K562 (cell line): ENCODE data around the gene TSSK6. TPM values are rescaled to one million over a fixed set of nuclear protein-coding genes. Genes with fewer than 3 reads are reported as not detected.

Experiments
- ATAC-seq: fragments of 200-7000 bp; cut with Tn5 transposase; 3 replicates; pipeline ENCODE4 v1.9.1; 2020; ENCODE audit warnings: moderate library complexity
- BruUV-seq: library from RNA; stranded (reverse); fragments of 400-500 nt; replicated peaks from 2 replicates; lab custom pipeline; 2021; lab: Mats Ljungman, UMichigan
- CTCF ChIA-PET: fragments of 300-600 bp; formaldehyde crosslinking; extraction: SDS; loops from one replicate; lab custom pipeline; 2021; ENCODE audit warnings: low intra/inter-chr PET ratio; lab: Yijun Ruan, JAX
- POLR2A ChIA-PET: fragments of 300-600, 350-650 bp; sonication (Branson Sonifier 250); formaldehyde crosslinking; extraction: SDS; loops from one replicate; lab custom pipeline; 2021; ENCODE audit warnings: antibody characterized with exemption, inconsistent platforms; lab: Yijun Ruan, JAX
- DNase-seq, 4 experiments: peaks; one replicate each; pipeline versions ENCODE4 v3.0.0 to v3.0.0-alpha.2; 2011 to 2018; ENCODE audit warnings: low spot score in 3 of 4, mixed read lengths in 3 of 4; ENCODE audit errors: extremely low read depth in 1 of 4
- FAIRE-seq: peaks from 2 replicates; lab custom pipeline; 2011; peaks lifted over from hg19 to GRCh38; lab: Jason Lieb, UNC
- H2AFZ ChIP-seq: 2 replicates; pipeline ENCODE4 v1.6.0; 2011; ENCODE audit warnings: low read depth, low read length, control low read depth, inconsistent platforms
- H3K27ac ChIP-seq: fragments of 200-600 bp; 3 replicates; pipeline ENCODE4 v1.8.0; 2011; ENCODE audit warnings: low read depth, mild to moderate bottlenecking, control low read depth, inconsistent platforms, low read length, moderate library complexity, mixed read lengths; ENCODE audit errors: extremely low read depth
- H3K27me3 ChIP-seq, 2 experiments: fragments of 300-600 bp in 1 of 2; 2 replicates in 1 of 2; 3 replicates in 1 of 2; pipeline versions ENCODE4 v1.6.0 to v1.8.0; 2011; ENCODE audit warnings: inconsistent platforms in 2 of 2, low read length in 2 of 2, mild to moderate bottlenecking in 1 of 2, mixed read lengths in 1 of 2, moderate library complexity in 1 of 2; ENCODE audit not compliant: control insufficient read depth in 2 of 2, insufficient read depth in 2 of 2
- H3K36me3 ChIP-seq: fragments of 300-600 bp; 3 replicates; pipeline ENCODE4 v1.8.0; 2011; ENCODE audit warnings: mild to moderate bottlenecking, low read length, inconsistent platforms; ENCODE audit not compliant: control insufficient read depth, insufficient read depth
- H3K4me1 ChIP-seq, 2 experiments: fragments of 200-600 bp in 1 of 2; replicated peaks in 1 of 2; 2 replicates in 1 of 2; 3 replicates in 1 of 2; pipeline versions ENCODE4 v1.5.1 to v1.8.0; 2011; ENCODE audit warnings: inconsistent platforms in 2 of 2, low read length in 2 of 2, mild to moderate bottlenecking in 1 of 2, mixed read lengths in 1 of 2, moderate library complexity in 1 of 2; ENCODE audit not compliant: control insufficient read depth in 2 of 2, insufficient read depth in 2 of 2
- H3K4me2 ChIP-seq: 2 replicates; pipeline ENCODE4 v1.6.1; 2011; ENCODE audit warnings: low read length, control low read depth, inconsistent platforms, mixed read lengths; ENCODE audit not compliant: insufficient read depth
- H3K4me3 ChIP-seq: fragments of 200-600 bp; sonication (generic), shearing (Covaris generic); 2 replicates; pipeline ENCODE4 v1.5.1; 2016; ENCODE audit warnings: control low read depth, inconsistent platforms
- H3K79me2 ChIP-seq: fragments of 200-600 bp; 3 replicates; pipeline ENCODE4 v1.8.0; 2011; ENCODE audit warnings: low read length, inconsistent platforms; ENCODE audit not compliant: control insufficient read depth, insufficient read depth
- H3K9ac ChIP-seq, 2 experiments: 2 replicates each; pipeline versions ENCODE4 v1.6.0 to v1.6.1; 2011; ENCODE audit warnings: low read depth in 2 of 2, low read length in 2 of 2, control low read depth in 1 of 2, inconsistent platforms in 1 of 2, mild to moderate bottlenecking in 1 of 2, mixed read lengths in 1 of 2; ENCODE audit not compliant: insufficient read depth in 1 of 2
- H3K9me1 ChIP-seq: one replicate; pipeline ENCODE4 v1.6.0; 2011; ENCODE audit warnings: inconsistent platforms, mild to moderate bottlenecking, low read length, moderate library complexity; ENCODE audit not compliant: control insufficient read depth, insufficient read depth
- H3K9me3 ChIP-seq: replicated peaks from 2 replicates; pipeline ENCODE4 v1.5.1; 2011; ENCODE audit warnings: low read depth, low read length, inconsistent platforms; ENCODE audit not compliant: control insufficient read depth, insufficient read depth
- H4K20me1 ChIP-seq: replicated peaks from 2 replicates; pipeline ENCODE4 v1.6.1; 2011; ENCODE audit warnings: low read length, inconsistent platforms, mixed read lengths; ENCODE audit not compliant: control insufficient read depth, insufficient read depth
- MAZ ChIP-seq, 2 experiments: fragments of 450-650 bp in 1 of 2; sonication (generic) in 1 of 2; formaldehyde crosslinking; IDR thresholded peaks in 1 of 2; conservative IDR thresholded peaks in 1 of 2; 2 replicates each; pipeline versions ENCODE4 v1.4.0 to v1.5.0; 2020; ENCODE audit warnings: mild to moderate bottlenecking in 1 of 2, missing genetic modification reagents in 1 of 2
- MTA3 ChIP-seq: fragments of 450-650 bp; formaldehyde crosslinking; IDR thresholded peaks from 2 replicates; pipeline ENCODE4 v1.6.1; 2017; ENCODE audit warnings: mild to moderate bottlenecking, borderline replicate concordance
- ZBTB11 ChIP-seq, 3 experiments: fragments of 200-800 bp in 1 of 3; fragments of 250-450 bp in 1 of 3; fragments of 450-650 bp in 1 of 3; sonication (Bioruptor Pico) in 1 of 3; sonication (Bioruptor generic) in 1 of 3; formaldehyde crosslinking in 1 of 3; IDR thresholded peaks; 2 replicates each; pipeline versions ENCODE4 v1.6.1 to v1.8.0; 2016 to 2022; ENCODE audit warnings: mild to moderate bottlenecking in 2 of 3, missing genetic modification characterization in 2 of 3, missing compliant biosample characterization in 1 of 3, moderate library complexity in 1 of 3
- ZC3H4 ChIP-seq: sonication (generic); formaldehyde crosslinking; IDR thresholded peaks from 2 replicates; pipeline ENCODE4 v1.9.0; 2021; ENCODE audit warnings: missing genetic modification reagents, borderline replicate concordance
- ZNF766 ChIP-seq: fragments of 200-800 bp; sonication (Bioruptor generic); conservative IDR thresholded peaks from 2 replicates; pipeline ENCODE4 v1.6.1; 2016; ENCODE audit warnings: missing genetic modification characterization, missing compliant biosample characterization
- WGBS: fragments of 100-300 bp; shearing (Covaris generic); methylation state at CpG from one replicate; pipeline ENCODE4 v1.1.6; 2016; ENCODE audit warnings: low coverage, mixed read lengths; ENCODE audit not compliant: insufficient coverage; ENCODE audit errors: missing lambda C conversion rate; 5-methylcytosine and 5-hydroxymethylcytosine counted together
- in situ Hi-C: fragments of 300-500 bp; cut with MboI; formaldehyde crosslinking; loops from 4 replicates; pipeline ENCODE4 v1.15.0; 2018; ENCODE audit warnings: inconsistent platforms, mixed read lengths
- intact Hi-C: fragments of 100-400 bp; cut with micrococcal nuclease; formaldehyde crosslinking; loops from 2 replicates; pipeline ENCODE4 v1.14.2; 2022
- polyA plus RNA-seq, 8 experiments: library from polyadenylated mRNA; depleted of rRNA in 4 of 8; stranded (reverse) in 5 of 8; unstranded in 3 of 8; fragments of >200 nt; fragmentation: Nextera tagmentation in 2 of 8; fragmentation: Illumina TruSeq in 1 of 8; extraction: Ambion mirVana in 2 of 8; extraction: Trizol in 1 of 8; gene quantifications; 2 replicates each; pipeline versions ENCODE4 v1.2.1 to v1.2.3, GENCODE V29; 2011 to 2014; ENCODE audit warnings: inconsistent platforms in 1 of 8, missing spikeins in 1 of 8
- total RNA-seq, 7 experiments: library from RNA; depleted of rRNA in 6 of 7; stranded (reverse); fragments of >200 nt in 6 of 7; fragmentation: Illumina TruSeq in 2 of 7; extraction: Trizol in 2 of 7; gene quantifications; 2 replicates each; pipeline versions ENCODE4 v1.2.1 to v1.2.3, GENCODE V29; 2011 to 2021; ENCODE audit warnings: low replicate concordance in 1 of 7
- TF ChIP-seq, protein P1 (sequence below): fragments of 450-650 bp; IDR thresholded peaks from 2 replicates; pipeline ENCODE4 v1.6.1; 2016; ENCODE audit warnings: missing biosample characterization, missing genetic modification characterization
- TF ChIP-seq, protein P2 (sequence below), 2 experiments: fragments of 450-650 bp; IDR thresholded peaks; 2 replicates each; pipeline ENCODE4 v1.6.1; 2018; ENCODE audit warnings: mild to moderate bottlenecking in 2 of 2, low read depth in 1 of 2; ENCODE audit not compliant: partially characterized antibody in 2 of 2
- TF ChIP-seq, protein P3 (sequence below): fragments of 450-650 bp; IDR thresholded peaks from 2 replicates; pipeline ENCODE4 v1.6.1; 2014; ENCODE audit warnings: low read depth, mild to moderate bottlenecking, moderate library complexity, borderline replicate concordance

TSSK6 gene
- total and polyA plus RNA-seq, 9 of the 15 experiments (the other 6 are each of a cell fraction or from before 2014, with no cell fraction given), result 0.21 to 2.6 (median 1.5) TPM; not detected in 3

DNA sequence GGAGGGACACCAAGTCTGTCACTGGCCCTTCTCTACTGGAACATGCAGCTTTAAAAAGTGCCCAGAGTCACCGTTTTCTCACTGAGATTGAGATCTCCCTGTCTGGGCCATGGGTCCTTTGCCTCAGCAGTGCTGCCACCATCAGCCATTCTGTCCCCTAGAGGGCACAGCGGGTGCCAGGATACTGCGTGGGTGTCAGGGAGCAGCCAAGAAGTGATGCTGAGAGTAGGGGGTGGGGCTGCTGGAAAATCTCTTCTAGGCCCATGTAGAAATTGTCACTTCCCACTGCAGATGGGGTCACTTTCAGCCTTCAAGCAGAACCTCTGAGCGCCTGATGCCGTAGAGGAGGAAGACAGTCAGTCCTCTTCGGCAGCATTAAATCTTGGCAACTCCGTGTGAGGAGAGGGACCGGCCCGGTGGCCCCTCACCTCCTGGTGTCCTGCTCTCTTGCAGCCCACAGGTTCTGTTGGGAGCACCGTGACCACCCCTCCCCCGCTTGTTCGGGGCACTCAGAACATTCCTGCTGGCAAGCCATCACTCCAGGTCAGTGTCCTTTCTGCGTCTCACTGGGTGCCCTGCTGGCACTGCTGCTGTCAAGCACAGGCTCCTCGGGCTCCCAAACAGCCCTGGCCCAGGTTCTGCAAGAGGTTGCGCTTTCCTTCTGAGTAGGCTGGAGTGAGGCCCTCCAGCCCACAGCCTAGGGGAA, 21.4 kb downstream of the TSSK6 start:
- in situ Hi-C loops (loop anchor here (5.0 kb wide), 1 partner anchor 127 kb away; no protein-coding TSS in a partner anchor), intact Hi-C loops (no loop called here)
- TF ChIP-seq MTA3 (no peak), ZBTB11 (CRISPR knock-in tag; IDR thresholded peaks at IDR 0.05) (no peak), ZNF766 (no peak), ZC3H4 (CRISPR knock-in tag) (no peak), MAZ (CRISPR knock-in tag; conservative IDR thresholded peaks at IDR 0.05 in 1 of 2, IDR thresholded peaks at IDR 0.05 in 1 of 2) (no peak)
- TF ChIP-seq, protein P1, sequence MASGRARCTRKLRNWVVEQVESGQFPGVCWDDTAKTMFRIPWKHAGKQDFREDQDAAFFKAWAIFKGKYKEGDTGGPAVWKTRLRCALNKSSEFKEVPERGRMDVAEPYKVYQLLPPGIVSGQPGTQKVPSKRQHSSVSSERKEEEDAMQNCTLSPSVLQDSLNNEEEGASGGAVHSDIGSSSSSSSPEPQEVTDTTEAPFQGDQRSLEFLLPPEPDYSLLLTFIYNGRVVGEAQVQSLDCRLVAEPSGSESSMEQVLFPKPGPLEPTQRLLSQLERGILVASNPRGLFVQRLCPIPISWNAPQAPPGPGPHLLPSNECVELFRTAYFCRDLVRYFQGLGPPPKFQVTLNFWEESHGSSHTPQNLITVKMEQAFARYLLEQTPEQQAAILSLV (tag), result no peak
- TF ChIP-seq, protein P2, sequence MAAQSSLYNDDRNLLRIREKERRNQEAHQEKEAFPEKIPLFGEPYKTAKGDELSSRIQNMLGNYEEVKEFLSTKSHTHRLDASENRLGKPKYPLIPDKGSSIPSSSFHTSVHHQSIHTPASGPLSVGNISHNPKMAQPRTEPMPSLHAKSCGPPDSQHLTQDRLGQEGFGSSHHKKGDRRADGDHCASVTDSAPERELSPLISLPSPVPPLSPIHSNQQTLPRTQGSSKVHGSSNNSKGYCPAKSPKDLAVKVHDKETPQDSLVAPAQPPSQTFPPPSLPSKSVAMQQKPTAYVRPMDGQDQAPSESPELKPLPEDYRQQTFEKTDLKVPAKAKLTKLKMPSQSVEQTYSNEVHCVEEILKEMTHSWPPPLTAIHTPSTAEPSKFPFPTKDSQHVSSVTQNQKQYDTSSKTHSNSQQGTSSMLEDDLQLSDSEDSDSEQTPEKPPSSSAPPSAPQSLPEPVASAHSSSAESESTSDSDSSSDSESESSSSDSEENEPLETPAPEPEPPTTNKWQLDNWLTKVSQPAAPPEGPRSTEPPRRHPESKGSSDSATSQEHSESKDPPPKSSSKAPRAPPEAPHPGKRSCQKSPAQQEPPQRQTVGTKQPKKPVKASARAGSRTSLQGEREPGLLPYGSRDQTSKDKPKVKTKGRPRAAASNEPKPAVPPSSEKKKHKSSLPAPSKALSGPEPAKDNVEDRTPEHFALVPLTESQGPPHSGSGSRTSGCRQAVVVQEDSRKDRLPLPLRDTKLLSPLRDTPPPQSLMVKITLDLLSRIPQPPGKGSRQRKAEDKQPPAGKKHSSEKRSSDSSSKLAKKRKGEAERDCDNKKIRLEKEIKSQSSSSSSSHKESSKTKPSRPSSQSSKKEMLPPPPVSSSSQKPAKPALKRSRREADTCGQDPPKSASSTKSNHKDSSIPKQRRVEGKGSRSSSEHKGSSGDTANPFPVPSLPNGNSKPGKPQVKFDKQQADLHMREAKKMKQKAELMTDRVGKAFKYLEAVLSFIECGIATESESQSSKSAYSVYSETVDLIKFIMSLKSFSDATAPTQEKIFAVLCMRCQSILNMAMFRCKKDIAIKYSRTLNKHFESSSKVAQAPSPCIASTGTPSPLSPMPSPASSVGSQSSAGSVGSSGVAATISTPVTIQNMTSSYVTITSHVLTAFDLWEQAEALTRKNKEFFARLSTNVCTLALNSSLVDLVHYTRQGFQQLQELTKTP (IDR thresholded peaks at IDR 0.05; ENCODE audit: low read depth in 1 of 2, partially characterized antibody in 2 of 2), result no peak
- TF ChIP-seq, protein P3, sequence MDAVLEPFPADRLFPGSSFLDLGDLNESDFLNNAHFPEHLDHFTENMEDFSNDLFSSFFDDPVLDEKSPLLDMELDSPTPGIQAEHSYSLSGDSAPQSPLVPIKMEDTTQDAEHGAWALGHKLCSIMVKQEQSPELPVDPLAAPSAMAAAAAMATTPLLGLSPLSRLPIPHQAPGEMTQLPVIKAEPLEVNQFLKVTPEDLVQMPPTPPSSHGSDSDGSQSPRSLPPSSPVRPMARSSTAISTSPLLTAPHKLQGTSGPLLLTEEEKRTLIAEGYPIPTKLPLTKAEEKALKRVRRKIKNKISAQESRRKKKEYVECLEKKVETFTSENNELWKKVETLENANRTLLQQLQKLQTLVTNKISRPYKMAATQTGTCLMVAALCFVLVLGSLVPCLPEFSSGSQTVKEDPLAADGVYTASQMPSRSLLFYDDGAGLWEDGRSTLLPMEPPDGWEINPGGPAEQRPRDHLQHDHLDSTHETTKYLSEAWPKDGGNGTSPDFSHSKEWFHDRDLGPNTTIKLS, result no peak
- no peak overlapping the region for H3K4me2 ChIP-seq
- WGBS, result 89% methylated on average over 12 of the region's 15 CpGs
- no peak overlapping the region for H3K4me3 ChIP-seq
- peaks cover 4% of the 10 kb centered on the region for H3K9me1 ChIP-seq
- no TSS peak for BruUV-seq
- no peak for FAIRE-seq
- ATAC-seq, result no peak
- no peak overlapping the region for H2AFZ ChIP-seq
- no peaks in the 10 kb centered on the region for H3K27me3 ChIP-seq
- H3K79me2 ChIP-seq, result peaks cover 51% of the 10 kb centered on the region
- no peaks in the 10 kb centered on the region for H3K9me3 ChIP-seq
- ChIA-PET POLR2A (interaction anchor here (0.6 kb wide), 1 partner anchor 89 kb away, joined by 3 read pairs; the partner anchor contains the start of gene GATAD2A), CTCF (no interaction called here)
- peak overlapping the region in 1 of 2 experiments; percentile 26; a peak in 1 of 4 replicates for H3K9ac ChIP-seq
- peaks cover 81% of the 10 kb centered on the region for H3K36me3 ChIP-seq
- H4K20me1 ChIP-seq, result peaks cover 25% of the 10 kb centered on the region
- no peak overlapping the region for H3K27ac ChIP-seq
- peaks cover 13 to 38% of the 10 kb centered on the region in 2 experiments for H3K4me1 ChIP-seq
- no peak for DNase-seq
